OCI-LY1 (cell line): Measurements from ENCODE around the gene SH3RF3.

Experiments
- EZH2 ChIP-seq: fragments of 200-600 bp; sonication (generic), shearing (Covaris generic); IDR thresholded peaks from 2 replicates; pipeline ENCODE4 v1.8.0; 2017; ENCODE audit warnings: borderline replicate concordance, mixed run types, mild to moderate bottlenecking, antibody characterized with exemption, low read length, moderate library complexity, mixed read lengths
- TF ChIP-seq, protein P1 (sequence below): fragments of 200-600 bp; sonication (generic), shearing (Covaris generic); IDR thresholded peaks from 2 replicates; pipeline ENCODE4 v1.5.1; 2017; ENCODE audit warnings: mild to moderate bottlenecking, antibody characterized with exemption, low read length, moderate library complexity, mixed read lengths

DNA sequence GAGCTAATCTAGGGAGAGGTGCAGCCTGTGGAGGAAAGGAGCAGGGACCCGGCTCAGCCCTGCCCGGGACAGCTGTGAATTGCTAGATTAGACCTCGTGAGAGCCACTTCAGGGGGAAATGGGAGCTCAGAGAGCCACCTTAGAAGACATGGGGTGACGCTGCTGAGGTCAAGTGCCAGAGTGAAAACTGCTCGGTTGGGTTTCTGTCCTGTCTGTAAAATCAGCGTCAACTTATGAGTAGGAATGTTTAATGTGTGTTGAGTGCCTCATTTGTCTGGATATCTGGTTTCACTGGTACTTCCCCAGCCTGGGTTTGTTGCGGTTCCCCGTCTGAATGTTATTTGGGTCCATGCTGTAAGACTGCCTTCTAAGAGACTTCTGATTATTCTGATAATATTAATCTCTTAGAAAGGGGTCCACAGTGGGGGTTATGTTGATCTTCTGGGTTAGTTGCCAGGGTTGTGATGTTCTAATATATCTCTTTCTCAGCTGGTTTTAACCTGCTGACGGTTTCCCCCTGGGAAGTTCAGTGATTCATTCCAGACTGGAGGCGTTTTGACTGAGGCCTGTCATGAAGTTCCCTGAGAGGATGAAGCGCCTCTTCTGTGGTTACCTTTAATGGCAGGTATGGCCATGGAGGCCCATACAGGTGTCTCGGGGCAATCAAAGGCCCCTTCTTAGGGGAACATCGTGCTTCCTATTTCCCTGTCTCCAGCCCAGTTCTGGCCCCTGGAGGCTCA lies 175.9 kb downstream of the SH3RF3 start:
- TF ChIP-seq, protein P1, sequence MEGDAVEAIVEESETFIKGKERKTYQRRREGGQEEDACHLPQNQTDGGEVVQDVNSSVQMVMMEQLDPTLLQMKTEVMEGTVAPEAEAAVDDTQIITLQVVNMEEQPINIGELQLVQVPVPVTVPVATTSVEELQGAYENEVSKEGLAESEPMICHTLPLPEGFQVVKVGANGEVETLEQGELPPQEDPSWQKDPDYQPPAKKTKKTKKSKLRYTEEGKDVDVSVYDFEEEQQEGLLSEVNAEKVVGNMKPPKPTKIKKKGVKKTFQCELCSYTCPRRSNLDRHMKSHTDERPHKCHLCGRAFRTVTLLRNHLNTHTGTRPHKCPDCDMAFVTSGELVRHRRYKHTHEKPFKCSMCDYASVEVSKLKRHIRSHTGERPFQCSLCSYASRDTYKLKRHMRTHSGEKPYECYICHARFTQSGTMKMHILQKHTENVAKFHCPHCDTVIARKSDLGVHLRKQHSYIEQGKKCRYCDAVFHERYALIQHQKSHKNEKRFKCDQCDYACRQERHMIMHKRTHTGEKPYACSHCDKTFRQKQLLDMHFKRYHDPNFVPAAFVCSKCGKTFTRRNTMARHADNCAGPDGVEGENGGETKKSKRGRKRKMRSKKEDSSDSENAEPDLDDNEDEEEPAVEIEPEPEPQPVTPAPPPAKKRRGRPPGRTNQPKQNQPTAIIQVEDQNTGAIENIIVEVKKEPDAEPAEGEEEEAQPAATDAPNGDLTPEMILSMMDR, result no peak
- TF ChIP-seq EZH2, result no peak
